Measurements from ENCODE around the gene MARCO. TPM values are rescaled to one million over a fixed set of nuclear protein-coding genes. Genes with fewer than 3 reads are reported as not detected.

The MARCO gene
- total and polyA plus RNA-seq, 4 donors = 21.8 to 113 (median 61.6) TPM

GRCh38 chr2:118978064-118978463 lies 36.1 kb downstream of the MARCO start (continued):
- no peak for TF ChIP-seq TAF1 (conservative IDR thresholded peaks at IDR 0.05)
- TF ChIP-seq EGR1 (IDR thresholded peaks at IDR 0.05; ENCODE audit: low read depth in 2 of 2) = no peak

GRCh38 chr2:118979152-118979861 lies 37.3 kb downstream of the MARCO start:
- WGBS = 79% methylated on average over 5 of the region's 5 CpGs
- Histone ChIP-seq H3K9me3 (ENCODE audit: control insufficient read depth in 4 of 4, low read length in 3 of 4) (peaks cover 0 to 6% (median 4%) of the 10 kb centered on the region in 4 donors), H3K9ac (ENCODE audit: low read depth in 1 of 2, low read length in 2 of 2) (no peak overlapping the region), H3K27ac (ENCODE audit: low read depth in 1 of 2, low read length in 2 of 2) (no peak overlapping the region), H3K36me3 (ENCODE audit: control insufficient read depth in 4 of 4, insufficient read depth in 3 of 4, low read depth in 1 of 4, low read length in 3 of 4) (no peaks in the 10 kb centered on the region), H3K27me3 (ENCODE audit: control insufficient read depth in 4 of 4, insufficient read depth in 4 of 4, low read length in 3 of 4) (peaks cover 0 to 5% (median 0%) of the 10 kb centered on the region in 4 donors), H3K4me3 (ENCODE audit: low read depth in 1 of 3, low read length in 3 of 3) (no peak overlapping the region), H3K4me1 (ENCODE audit: control insufficient read depth in 4 of 4, insufficient read depth in 4 of 4, low read length in 3 of 4) (no peaks in the 10 kb centered on the region)
- peak; percentile 21 for DNase-seq (ENCODE audit: low spot score)
- no peak for TF ChIP-seq HNF4G (IDR thresholded peaks at IDR 0.05)
- no peak for TF ChIP-seq RAD21 (IDR thresholded peaks at IDR 0.05)
- TF ChIP-seq JUND (IDR thresholded peaks at IDR 0.05) = no peak
- no peak for TF ChIP-seq MAX (IDR thresholded peaks at IDR 0.05)
- no peak for TF ChIP-seq ATF3 (IDR thresholded peaks at IDR 0.05)
- no peak for TF ChIP-seq ZBTB33 (IDR thresholded peaks at IDR 0.05)
- no peak for TF ChIP-seq NR2F2 (IDR thresholded peaks at IDR 0.05)
- TF ChIP-seq HNF4A (conservative IDR thresholded peaks at IDR 0.05) = no peak
- no peak for TF ChIP-seq FOXA1 (IDR thresholded peaks at IDR 0.05)
- no peak for TF ChIP-seq YY1 (IDR thresholded peaks at IDR 0.05)
- no peak for TF ChIP-seq REST (IDR thresholded peaks at IDR 0.05)
- no peak for TF ChIP-seq EGR1 (IDR thresholded peaks at IDR 0.05; ENCODE audit: low read depth in 2 of 2)
- TF ChIP-seq CTCF (IDR thresholded peaks at IDR 0.05; ENCODE audit: low read depth, low read length, missing input control) = no peak
- no peak for TF ChIP-seq GABPA (IDR thresholded peaks at IDR 0.05 in 1 of 2, conservative IDR thresholded peaks at IDR 0.05 in 1 of 2)
- TF ChIP-seq FOXA2 (IDR thresholded peaks at IDR 0.05) = no peak
- TF ChIP-seq RXRA (IDR thresholded peaks at IDR 0.05) = no peak
